HG03025 (cell line): ENCODE measurements around the gene FBXL20.
"Not testable (repeated sequence)": the region's sequence is repeated elsewhere in the genome, so short reads cannot be mapped to it uniquely, and the experiment has no call there.

Source experiments
- ATAC-seq: cut with Tn5 transposase; IDR thresholded peaks from one replicate; pipeline ENCODE4 v1.9.1; 2021; ENCODE audit warnings: mild to moderate bottlenecking, moderate library complexity; ENCODE audit not compliant: unreplicated experiment, low FRiP score

The FBXL20 gene

DNA sequence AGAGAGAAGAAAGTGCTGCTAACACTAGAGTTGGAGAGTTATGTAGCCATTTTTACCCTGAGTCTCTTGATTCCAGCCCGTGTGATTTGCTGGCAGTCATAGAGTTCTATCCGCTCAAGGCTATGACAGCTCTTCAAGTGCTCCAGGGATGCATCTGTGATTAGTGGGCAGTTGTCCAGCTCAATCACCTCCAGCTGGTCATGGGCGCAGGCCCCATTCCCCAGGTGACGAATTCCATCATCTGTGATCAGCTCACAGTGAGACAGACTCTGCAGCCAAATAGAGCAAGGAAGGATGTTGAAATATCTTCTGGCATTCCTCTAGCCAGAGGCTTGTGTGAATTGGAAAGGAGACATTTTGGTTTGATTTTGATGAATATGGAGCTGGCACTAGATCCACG lies 137.3 kb downstream of the FBXL20 start:
- no peak for ATAC-seq

DNA sequence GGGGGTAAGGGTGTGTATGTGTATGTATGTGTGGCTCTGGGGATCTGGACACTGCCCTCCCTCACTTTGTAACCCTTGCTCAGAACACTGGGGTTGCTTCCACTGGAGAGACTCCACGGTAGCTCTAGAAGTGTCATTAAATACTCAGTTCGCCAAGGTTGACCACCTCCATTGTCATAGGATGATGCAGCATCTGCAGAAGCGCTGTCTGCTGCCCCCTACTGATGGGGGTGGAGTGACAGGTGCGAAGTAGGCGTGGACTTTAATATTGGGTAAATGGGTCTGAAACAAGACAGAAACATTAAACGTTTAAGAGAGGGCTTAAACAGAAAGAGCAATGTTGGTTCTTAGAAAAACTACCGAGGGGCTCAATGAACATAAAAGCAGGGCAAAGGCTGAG lies 140.1 kb downstream of the FBXL20 start:
- ATAC-seq = no peak

DNA sequence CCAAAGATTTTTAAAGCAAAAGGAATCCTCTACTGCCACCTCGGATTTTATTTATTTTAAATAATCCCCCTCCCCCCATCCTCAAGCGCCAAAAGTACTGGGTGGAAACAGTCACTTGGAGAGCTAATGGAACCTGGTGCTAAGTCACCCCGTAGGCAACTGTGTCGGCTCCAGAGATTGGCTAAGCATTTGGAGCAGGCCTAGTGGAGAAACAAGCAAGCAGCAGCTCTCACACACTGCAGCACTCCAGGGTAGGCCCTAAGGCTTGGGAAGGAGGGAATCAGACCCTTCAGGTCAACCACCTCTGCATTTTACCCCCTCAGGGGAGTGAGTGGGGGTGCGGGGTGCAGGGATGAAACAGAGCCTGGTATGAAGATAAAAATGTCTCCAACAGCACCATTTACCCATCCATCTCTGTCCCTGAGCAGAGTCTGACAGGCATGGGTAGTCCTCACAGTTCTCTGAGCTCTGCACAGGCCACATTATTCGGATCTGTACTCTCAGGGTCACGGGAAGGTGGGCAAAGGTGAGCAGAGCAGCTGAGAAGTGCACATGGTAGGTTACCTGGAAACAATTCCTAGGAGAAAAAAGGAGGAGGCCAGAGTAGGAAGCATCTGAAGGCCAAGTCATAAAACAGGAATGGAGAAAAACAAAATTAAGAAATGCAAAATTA lies 148.5 kb downstream of the FBXL20 start:
- no peak for ATAC-seq

DNA sequence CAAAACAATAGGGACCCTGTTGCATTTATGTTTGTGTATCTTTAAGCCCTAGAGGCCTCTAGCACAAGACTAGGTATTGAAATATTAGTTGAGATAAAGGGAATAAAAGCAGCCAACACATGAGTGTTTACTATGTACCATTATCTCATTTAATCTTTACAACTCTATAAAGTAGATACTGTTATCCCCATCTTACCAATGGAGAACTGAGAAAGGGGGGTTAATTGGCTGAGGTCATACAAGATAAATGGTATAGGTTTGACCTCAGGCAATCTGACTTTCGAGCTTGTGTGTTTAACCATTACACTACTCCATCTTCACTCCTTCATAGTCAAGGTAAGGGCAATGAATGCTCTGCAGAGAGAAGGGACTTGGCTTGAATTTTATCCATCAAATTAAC lies 149.4 kb downstream of the FBXL20 start:
- ATAC-seq = no peak

DNA sequence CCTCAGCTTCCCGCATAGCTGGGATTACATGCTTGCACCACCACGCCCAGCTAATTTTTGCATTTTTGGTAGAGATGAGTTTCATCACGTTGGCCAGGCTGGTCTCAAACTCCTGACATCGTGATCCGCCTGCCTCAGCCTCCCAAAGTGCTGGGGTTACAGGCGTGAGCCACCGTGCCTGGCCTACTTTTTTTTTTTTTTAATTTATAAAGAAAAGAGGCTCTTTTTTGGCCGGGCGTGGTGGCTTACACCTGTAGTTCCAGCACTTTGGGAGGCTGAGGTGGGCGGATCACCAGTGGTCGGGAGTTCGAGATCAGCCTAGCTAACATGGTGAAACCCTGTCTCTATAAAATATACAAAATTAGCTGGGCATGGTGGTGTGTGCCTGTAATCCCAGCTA lies 151.3 kb downstream of the FBXL20 start:
- ATAC-seq = not testable (repeated sequence)

DNA sequence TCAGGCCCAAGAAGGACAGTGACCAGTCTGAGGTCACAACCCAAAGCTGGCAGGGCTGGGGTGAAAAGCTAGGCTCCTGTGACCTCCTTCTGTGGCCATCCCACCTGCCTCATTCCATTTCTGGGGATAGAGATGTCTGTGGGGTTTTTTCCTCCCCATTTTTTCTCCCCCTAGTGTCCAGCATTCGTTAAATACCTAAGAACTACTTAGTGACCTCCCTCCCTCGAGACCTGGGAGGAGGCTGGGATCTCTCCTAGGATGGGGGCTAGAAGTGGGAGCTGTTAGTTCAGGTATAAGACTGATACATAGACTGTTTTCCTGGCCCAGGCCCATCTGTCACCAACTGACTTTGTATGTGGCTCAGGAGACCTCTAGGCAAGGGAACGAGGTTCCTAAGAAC lies 155.2 kb downstream of the FBXL20 start:
- ATAC-seq = no peak

DNA sequence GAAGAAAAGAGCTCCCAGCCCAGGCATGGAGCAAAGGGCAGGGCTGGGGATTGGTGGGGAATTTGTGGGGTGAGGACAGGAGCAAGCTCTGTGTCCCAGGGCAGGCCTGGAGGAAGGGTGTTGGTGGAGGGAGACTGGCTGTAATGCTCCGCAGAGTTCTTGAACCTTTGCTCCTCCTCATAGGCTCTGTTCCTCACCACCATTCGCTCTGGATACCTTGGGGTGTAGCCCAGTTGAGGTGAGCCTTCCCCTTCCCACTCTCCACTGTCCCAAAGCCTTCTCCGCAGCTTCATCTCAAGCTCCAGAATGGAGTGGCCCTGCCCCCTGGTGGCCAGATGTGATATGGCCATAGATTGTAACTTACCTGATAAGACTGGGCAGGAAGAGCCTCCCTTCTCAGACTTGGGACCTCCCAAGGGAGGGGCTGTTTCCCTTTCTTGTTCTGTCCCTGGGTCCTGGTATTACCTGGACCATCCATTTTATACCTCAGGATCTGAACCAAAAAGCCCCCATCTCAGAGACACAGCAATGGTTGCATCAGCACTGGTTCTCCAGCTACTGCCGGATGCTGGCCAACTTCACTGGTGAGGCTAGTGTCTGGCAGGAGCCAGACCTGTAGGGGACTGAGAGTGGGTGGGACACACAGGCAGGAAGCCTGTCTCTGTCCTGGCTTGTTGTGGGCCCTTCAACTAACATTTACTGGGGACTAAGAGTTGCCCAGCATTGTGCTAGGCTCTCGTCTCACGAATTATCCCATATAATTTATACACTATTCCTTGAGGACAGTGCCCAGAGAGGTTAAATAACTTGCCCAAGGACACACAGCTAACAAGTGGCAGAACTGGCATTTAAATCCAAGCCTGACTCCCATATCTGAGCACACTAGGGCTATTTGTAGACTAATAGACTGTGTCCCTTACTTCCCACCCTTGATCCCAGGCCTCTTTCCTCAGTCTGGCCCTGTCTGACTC lies 156.5 kb downstream of the FBXL20 start:
- ATAC-seq = no peak

DNA sequence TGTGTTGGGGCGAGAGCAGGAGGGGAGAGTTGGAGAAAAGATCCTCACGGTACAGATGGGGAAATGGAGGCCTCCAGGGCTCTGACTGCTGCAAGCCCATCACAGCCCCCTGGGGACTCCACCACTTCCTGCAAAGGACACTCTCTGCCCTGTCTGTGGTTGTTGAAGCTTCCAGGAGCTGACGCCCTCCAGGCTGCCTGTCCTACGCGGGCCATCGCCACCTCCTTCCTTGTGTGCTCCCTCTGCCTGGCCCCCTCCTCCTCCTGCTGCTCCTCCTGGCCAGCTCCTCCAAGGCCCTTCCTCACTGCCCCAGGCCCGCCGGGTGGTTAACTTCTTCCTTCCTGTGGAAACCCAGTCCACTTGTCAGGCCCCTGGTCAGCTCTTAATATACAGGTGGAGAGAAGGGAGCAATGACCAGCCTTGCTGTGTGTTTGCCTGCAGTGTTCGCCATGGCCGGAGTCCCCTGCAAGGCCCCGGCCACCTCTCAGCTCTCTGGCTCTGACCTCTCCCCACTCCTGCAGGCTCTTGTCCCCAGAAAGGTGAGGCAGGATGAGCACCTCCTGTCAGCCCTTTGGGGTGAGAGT lies 157.3 kb downstream of the FBXL20 start:
- ATAC-seq = no peak

DNA sequence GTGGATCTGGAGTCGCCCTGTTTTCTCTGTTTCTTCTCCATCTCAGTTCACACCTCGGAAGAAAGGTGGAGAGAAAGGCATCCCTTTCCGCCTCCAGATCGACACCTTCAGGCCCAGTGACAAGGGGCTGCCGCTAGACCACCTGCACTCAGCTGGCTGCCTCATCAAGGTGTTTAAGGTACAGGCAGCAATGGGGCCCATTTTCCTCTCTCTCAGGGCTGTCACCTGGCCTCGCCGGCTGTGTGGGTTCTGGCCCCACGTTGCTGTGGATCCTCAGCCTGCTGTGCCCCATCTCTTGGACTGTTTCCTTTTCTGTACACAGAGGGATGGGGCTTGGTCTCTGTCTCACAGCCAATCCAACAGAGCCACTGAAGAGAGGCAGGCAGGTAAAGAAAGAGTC lies 158.3 kb downstream of the FBXL20 start:
- ATAC-seq = no peak

DNA sequence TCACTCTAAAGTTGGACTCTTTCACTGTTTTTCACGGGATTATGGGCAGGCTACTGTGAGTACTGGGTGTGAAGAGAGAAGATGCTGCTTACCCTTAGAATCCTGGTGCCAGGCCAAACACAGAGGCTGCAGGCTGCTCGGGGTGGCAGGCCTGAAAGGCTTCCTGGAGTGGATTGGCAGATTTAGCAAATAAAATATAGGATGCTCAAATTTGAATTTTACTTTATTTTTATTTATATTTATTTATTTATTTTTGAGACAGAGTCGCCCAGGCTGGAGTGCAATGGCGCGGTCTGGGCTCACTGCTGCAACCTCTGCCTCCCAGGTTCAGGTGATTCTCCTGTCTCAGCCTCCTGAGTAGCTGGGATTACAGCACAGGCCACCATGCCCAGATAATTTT lies 160.8 kb downstream of the FBXL20 start:
- ATAC-seq = no peak

DNA sequence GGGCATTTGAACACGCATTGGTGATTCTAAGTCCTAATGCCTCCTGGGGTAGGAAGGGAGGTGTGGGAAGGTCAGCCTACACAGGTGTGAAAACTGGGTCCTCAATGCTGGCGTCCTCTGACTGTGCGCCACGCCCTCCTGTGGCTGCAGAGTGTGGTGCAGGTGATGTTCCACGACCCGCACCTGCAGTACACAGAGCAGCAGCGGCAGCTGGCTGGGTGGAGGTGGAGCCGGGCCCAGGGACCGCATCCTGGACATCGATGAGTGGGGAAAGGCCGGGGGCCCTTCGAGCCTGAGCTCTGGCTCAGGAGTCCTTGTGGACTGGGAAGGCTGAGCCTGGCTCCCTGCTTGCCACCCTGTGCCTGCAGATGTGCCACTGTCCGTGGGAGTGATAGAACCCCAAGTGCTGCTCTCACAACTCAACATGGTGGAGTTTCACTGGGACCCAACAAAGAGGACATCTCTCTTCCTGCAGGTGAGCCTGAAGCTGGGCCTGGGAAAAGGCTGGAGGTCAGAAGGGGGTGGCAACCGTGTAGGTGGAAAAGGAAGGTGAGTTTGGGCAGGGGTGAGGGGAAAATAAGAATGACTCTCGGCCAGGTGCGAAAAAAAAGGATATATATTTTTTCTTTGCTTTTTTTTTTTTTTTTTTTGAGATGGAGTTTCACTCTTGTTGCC lies 161.6 kb downstream of the FBXL20 start:
- ATAC-seq = no peak

DNA sequence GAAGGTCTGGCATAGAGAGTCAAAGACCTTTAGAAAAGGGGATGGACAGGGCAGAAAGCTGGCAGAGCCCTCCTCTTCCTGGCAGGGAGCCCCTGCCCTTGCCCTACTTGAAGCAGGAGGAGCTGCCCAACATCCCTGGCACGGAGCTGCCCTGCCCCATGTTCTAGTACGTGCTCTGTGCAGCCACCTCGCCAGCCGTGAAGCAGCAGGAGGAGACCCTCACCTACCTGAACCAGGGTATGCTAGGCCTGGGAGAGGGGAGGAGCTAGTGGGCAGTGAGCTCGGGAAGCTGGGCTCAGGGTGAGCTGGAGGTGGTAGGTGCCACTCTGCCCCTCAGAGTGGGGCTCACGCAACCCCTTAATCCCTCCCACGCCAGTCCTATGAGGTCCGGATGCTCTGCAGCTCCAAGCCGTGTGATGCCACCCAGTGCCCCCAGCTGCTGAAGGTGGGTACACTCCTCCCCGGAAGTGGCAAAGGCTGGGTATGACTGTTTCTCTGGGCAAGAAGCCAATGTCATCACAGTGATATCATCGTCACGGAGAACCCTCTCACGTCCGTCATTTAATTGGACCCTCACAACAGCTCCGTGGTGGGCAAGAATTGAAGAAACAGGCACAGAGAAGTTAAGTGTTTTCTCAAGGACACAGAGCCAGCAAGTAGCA lies 163.0 kb downstream of the FBXL20 start:
- no peak for ATAC-seq

DNA sequence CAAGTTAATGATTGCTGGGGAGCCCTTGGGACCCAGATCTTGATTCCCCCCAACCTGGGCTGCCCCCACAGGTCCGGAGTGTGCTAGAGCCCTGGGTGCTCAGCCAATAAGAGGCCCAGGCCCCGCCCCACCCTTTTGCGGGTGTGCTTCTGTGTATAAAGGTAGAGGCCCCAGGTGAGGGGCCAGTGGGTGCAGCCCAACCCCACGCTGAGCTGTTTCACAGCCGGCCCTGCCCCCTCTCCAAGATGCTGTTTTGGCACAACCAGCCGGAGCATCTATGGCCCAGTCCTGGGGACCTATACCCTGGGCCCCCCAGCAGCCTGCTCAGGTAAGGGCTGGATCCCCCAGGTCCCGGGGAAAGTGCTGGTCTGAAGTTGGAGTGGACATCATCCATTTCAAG lies 163.8 kb downstream of the FBXL20 start:
- ATAC-seq = no peak

DNA sequence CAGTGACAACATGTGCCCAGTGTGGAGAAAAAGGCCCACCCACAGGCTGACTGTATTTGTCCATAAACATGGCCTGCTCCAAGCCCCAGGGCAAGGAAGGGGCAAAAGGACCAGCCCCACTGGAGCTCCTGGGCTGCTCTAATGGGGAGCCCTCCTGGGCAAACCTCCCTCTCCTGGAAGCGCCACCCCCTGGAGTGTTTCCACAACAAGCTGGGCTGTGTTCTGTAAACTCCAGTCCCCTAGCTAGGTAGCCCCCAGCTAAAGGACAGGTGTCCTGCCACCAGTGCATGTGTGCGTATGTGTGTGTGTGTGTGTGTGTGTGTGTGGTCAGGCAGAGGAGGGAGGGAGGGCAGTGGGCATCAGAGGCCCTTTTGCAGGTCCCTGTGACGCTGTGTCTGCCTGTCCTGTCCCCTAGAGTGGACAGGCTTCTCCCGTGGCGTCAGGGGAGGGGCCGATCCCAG lies 164.4 kb downstream of the FBXL20 start:
- ATAC-seq = no peak

DNA sequence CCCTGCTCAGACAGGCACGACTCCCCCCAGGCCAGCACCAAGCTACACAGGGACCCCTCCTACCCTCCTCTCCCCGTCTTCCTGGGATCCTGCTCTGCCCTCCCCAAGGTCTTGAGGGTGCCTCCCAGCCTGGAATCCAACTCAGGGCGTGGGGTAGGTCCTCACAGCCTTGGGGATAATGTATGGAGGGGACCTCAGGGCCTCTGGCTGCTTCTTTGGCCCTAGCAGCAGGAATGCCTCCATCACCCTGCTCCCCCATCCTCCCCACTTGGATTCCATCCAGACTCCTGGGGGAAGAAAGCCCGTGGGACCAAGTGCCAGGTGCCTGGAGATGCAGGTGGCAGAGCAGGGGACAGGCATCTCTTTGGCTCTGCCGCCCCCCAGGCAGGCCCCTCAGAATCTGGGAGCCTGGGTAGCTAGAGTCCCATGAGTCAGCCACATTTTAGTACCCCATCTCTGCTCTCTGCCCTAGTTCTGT lies 164.9 kb downstream of the FBXL20 start:
- no peak for ATAC-seq

DNA sequence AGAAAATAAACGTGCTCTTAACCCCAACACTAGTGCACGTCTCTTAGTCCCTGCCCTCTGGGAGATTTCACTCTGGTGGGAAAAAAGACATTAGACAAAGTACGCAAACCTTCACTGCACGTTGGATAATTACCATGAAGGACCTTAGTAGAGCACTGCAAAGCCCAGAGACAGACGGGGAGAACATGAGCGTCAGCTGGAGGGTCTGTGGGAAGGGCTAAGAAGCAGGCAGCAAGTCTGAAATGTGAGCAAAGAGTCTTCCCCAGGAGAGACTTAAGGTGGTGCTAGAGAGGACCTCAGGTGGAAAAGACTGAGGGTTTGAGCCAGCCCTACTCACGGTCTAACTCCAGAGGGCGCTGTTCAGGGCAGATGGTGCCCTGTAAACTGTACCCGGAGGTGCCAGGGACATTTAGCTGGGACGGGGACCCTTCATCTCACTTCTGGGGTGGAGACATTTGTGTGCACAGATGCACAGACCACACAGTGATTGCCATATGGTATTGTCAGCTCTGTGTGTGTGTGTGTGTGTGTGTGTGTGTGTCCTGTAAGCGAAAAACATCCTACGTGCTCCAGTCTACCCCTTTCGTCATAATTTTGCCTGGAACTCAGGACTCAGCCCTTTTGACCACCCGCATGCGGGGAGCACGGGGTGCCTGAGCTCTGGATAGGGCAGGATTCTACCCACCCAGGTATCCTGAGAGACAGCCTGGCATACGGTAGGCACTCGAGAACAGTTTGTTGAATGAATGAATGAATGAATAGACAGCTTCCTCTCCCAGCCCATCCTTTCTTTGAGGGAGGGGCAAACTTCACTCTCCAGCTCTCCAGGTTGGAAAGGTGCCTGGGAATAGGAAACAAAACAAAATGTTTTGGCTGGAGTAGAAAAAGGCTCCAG lies 165.6 kb downstream of the FBXL20 start:
- ATAC-seq = no peak

DNA sequence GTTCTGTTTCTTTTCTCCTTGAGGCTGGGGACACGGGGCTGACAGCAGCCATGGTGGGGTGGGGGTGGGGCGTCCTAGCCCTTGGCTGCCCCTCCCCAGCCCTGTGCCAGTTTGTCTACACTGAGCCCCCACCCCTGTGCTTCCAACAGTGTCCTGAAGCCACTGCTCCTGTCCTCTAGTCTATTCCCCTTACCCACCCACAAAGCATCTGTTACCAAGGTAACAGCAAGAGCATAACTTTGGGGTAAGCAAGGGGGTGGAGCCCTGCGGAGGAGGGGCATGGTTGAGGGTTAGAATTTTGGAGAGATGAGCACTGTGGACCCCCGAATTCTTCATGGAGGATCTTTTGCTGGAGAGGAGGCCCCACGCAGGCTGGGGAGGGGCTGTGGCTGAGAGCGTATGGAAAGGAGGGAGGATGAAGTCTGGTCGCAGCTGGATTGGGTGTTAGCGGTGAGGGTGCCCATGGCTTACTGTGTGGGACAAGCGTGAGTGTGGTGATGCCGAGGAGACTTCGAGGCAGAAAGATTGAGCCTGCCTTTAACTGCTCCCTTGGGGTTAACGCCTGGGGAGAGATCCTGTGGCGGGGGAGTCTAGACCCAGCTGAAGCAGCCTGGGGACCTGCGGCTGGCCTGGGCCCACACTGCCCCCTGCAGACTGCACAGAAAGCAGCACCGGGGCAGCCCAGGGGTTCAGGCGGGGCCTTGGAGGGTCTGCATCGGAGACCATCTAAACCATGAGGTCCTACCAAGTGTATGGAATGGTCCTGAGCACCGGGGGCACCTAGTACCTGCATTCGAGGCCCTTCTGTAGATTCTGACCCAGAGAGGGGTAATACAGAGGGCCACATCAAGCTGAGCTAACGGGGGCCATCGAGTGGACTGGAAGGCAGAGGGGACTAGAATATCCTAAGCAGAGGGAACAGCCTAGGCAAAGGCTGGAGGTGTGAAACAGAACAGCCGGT lies 169.6 kb downstream of the FBXL20 start:
- no peak for ATAC-seq

DNA sequence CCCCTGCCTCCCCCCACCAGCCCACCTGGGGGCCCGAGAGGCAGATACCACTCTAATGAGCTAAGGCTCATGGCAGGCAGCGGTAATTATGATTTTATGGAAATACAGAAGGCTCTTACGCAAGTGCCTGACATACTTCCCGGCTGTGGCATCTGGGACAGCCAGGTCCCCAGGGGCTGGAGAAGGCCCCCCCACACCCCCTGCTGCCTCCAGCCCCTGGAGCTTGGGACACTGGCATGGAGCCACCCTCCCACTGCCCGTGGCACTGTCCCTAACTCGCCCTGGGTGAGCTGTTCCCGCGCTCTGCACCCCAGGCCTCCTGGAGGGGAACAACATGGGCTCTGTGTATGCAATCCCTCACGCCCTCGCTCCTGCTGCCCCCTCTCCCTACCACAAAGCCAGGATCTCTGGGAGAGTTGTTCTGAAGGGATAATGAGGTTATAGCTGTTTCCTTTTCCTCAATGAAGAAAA lies 170.3 kb downstream of the FBXL20 start:
- ATAC-seq = no peak
